SK-N-SH (cell line): ENCODE measurements around the gene RCOR3.

Experiments used
- CTCF ChIP-seq: fragments of 200-600 bp; sonication (generic); IDR thresholded peaks from 2 replicates; pipeline ENCODE4 v1.6.1; 2017; ENCODE audit warnings: antibody characterized with exemption, mild to moderate bottlenecking, moderate library complexity
- GABPA ChIP-seq: IDR thresholded peaks from 2 replicates; pipeline ENCODE4 v1.4.0; 2012; ENCODE audit warnings: low read depth, mild to moderate bottlenecking
- JUND ChIP-seq: IDR thresholded peaks from 2 replicates; pipeline ENCODE4 v1.4.0; 2012
- NFIC ChIP-seq: IDR thresholded peaks from 2 replicates; pipeline ENCODE4 v1.4.0; 2012; ENCODE audit warnings: borderline replicate concordance
- POLR2AphosphoS5 ChIP-seq: IDR thresholded peaks from 2 replicates; pipeline ENCODE4 v1.6.1; 2012; ENCODE audit warnings: low read depth, low read length
- REST ChIP-seq: IDR thresholded peaks from 2 replicates; pipeline ENCODE4 v1.6.1; 2012; ENCODE audit warnings: mild to moderate bottlenecking, low read depth, low read length, moderate library complexity
- RXRA ChIP-seq: IDR thresholded peaks from 2 replicates; pipeline ENCODE4 v1.4.0; 2012; ENCODE audit warnings: low read depth, mild to moderate bottlenecking, borderline replicate concordance
- SMC3 ChIP-seq: IDR thresholded peaks from 2 replicates; pipeline ENCODE4 v1.6.1; 2012; ENCODE audit warnings: low read depth, low read length, improper control_type of control experiment
- TAF1 ChIP-seq: IDR thresholded peaks from 2 replicates; pipeline ENCODE4 v1.6.1; 2012; ENCODE audit warnings: low read depth, mild to moderate bottlenecking, low read length, moderate library complexity, borderline replicate concordance
- TCF12 ChIP-seq: IDR thresholded peaks from 2 replicates; pipeline ENCODE4 v1.4.0; 2012
- TEAD4 ChIP-seq: IDR thresholded peaks from 2 replicates; pipeline ENCODE4 v1.4.0; 2012; ENCODE audit warnings: mild to moderate bottlenecking, borderline replicate concordance; ENCODE audit not compliant: insufficient read depth
- USF1 ChIP-seq: IDR thresholded peaks from 2 replicates; pipeline ENCODE4 v1.4.0; 2012; ENCODE audit warnings: low read depth, borderline replicate concordance
- YY1 ChIP-seq: IDR thresholded peaks from 2 replicates; pipeline ENCODE4 v1.4.0; 2012; ENCODE audit warnings: low read depth, mild to moderate bottlenecking

- TF ChIP-seq CTCF: no peak
- TF ChIP-seq GABPA: no peak
- no peak for TF ChIP-seq TAF1
- no peak for TF ChIP-seq SMC3
- no peak for TF ChIP-seq NFIC
- TF ChIP-seq TEAD4: no peak
- no peak for TF ChIP-seq YY1
- TF ChIP-seq POLR2AphosphoS5: no peak
- no peak for TF ChIP-seq TCF12
- no peak for TF ChIP-seq RXRA
- no peak for TF ChIP-seq USF1
- no peak for TF ChIP-seq REST
- TF ChIP-seq JUND: no peak
Observed at GRCh38 chr1:211280910-211281309, 21.7 kb downstream of the RCOR3 start.
